ENCODE data around the gene CPLX3.

The CPLX3 gene

DNA sequence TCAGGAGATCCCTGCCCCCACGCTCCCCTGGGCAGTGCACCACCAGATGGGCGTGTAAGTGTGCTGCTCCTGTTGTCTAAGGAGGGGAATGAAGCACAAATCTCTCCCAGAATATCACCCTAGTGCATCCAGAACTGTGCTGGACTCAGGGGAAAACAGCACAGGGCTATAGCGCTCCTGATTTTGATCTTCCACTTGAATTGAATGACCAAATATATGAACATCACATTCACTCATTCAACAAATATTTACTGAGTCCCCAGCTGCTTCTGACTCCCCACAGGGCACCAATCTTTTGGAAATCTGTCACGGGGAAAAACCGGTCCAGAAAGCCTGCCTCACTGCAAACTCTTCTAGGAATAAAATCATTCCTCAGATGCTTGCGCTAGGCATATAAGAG is 2.4 kb downstream of the CPLX3 start:
- H3K27ac ChIP-seq (ENCODE audit: poor library complexity, severe bottlenecking) = no peak overlapping the region
- DNase-seq (ENCODE audit: low spot score) (no peak), ATAC-seq (ENCODE audit: low read depth) (no peak)
- no peak overlapping the region for H3K4me3 ChIP-seq (ENCODE audit: severe bottlenecking)
- H3K36me3 ChIP-seq (ENCODE audit: low read depth) = no peaks in the 10 kb centered on the region
- no peaks in the 10 kb centered on the region for H3K4me1 ChIP-seq (ENCODE audit: insufficient read depth, poor library complexity, severe bottlenecking)
- TF ChIP-seq, protein P1, sequence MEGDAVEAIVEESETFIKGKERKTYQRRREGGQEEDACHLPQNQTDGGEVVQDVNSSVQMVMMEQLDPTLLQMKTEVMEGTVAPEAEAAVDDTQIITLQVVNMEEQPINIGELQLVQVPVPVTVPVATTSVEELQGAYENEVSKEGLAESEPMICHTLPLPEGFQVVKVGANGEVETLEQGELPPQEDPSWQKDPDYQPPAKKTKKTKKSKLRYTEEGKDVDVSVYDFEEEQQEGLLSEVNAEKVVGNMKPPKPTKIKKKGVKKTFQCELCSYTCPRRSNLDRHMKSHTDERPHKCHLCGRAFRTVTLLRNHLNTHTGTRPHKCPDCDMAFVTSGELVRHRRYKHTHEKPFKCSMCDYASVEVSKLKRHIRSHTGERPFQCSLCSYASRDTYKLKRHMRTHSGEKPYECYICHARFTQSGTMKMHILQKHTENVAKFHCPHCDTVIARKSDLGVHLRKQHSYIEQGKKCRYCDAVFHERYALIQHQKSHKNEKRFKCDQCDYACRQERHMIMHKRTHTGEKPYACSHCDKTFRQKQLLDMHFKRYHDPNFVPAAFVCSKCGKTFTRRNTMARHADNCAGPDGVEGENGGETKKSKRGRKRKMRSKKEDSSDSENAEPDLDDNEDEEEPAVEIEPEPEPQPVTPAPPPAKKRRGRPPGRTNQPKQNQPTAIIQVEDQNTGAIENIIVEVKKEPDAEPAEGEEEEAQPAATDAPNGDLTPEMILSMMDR (IDR thresholded peaks at IDR 0.05; ENCODE audit: poor library complexity, severe bottlenecking) = no peak
- no peaks in the 10 kb centered on the region for H3K9me3 ChIP-seq (ENCODE audit: severe bottlenecking)
- H3K27me3 ChIP-seq (ENCODE audit: insufficient read depth, poor library complexity, severe bottlenecking) = peaks cover 27% of the 10 kb centered on the region

GRCh38 chr15:74829486-74829885 is 3.1 kb downstream of the CPLX3 start:
- DNase-seq (ENCODE audit: low spot score) = no peak
- Histone ChIP-seq H3K4me3 (ENCODE audit: severe bottlenecking) (no peak overlapping the region), H3K9me3 (ENCODE audit: severe bottlenecking) (no peaks in the 10 kb centered on the region), H3K36me3 (ENCODE audit: low read depth) (no peaks in the 10 kb centered on the region), H3K27ac (ENCODE audit: poor library complexity, severe bottlenecking) (no peak overlapping the region), H3K4me1 (ENCODE audit: insufficient read depth, poor library complexity, severe bottlenecking) (no peaks in the 10 kb centered on the region), H3K27me3 (ENCODE audit: insufficient read depth, poor library complexity, severe bottlenecking) (peaks cover 27% of the 10 kb centered on the region)
- TF ChIP-seq, protein P1 (IDR thresholded peaks at IDR 0.05; ENCODE audit: poor library complexity, severe bottlenecking) = no peak
- no peak for ATAC-seq (ENCODE audit: low read depth)

DNA sequence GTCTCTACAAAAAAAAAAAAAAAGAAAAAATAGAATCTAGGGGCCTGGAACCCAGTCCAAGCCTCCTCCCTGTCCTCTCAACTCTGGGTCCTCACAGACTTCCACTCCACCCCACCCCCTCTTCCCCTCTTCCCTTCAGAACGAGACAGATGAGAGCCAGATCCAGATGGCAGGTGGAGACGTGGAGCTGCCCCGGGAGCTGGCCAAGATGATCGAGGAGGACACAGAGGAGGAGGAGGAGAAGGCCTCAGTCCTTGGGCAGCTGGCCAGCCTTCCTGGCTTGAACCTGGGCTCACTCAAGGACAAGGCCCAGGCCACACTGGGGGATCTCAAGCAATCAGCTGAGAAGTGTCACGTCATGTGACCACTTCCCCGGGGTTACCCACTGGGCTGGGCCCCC is 3.6 kb downstream of the CPLX3 start:
- Histone ChIP-seq H3K9me3 (ENCODE audit: severe bottlenecking) (no peaks in the 10 kb centered on the region), H3K27me3 (ENCODE audit: insufficient read depth, poor library complexity, severe bottlenecking) (peaks cover 27% of the 10 kb centered on the region), H3K4me3 (ENCODE audit: severe bottlenecking) (no peak overlapping the region), H3K27ac (ENCODE audit: poor library complexity, severe bottlenecking) (no peak overlapping the region), H3K36me3 (ENCODE audit: low read depth) (no peaks in the 10 kb centered on the region), H3K4me1 (ENCODE audit: insufficient read depth, poor library complexity, severe bottlenecking) (no peaks in the 10 kb centered on the region)
- no peak for DNase-seq (ENCODE audit: low spot score)
- ATAC-seq (ENCODE audit: low read depth) = no peak
- TF ChIP-seq, protein P1 (IDR thresholded peaks at IDR 0.05; ENCODE audit: poor library complexity, severe bottlenecking) = no peak

DNA sequence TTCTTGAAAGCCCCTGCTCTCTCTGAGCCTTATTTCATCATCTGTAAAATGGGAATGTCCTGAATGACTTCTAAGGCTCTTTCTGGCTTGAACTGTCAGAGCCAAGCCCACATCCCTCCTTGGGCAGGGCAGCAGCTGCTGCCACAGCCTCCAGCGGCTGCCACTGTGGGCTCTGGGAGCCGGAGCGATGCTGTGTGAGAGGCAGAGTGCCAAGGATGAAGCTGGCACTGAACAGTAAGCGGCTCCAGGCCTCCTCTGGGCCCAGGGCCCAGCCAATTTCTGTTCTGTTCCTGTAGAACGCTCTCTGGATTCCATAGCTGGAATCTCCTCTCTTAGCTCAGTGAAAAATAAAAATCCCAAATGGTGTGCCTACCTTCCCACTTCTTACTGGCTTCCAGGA is 4.4 kb downstream of the CPLX3 start:
- DNase-seq (ENCODE audit: low spot score) (no peak), ATAC-seq (ENCODE audit: low read depth) (no peak)
- H3K4me3 ChIP-seq (ENCODE audit: severe bottlenecking) = no peak overlapping the region
- H3K4me1 ChIP-seq (ENCODE audit: insufficient read depth, poor library complexity, severe bottlenecking) = no peaks in the 10 kb centered on the region
- TF ChIP-seq, protein P1 (IDR thresholded peaks at IDR 0.05; ENCODE audit: poor library complexity, severe bottlenecking) = no peak
- H3K27me3 ChIP-seq (ENCODE audit: insufficient read depth, poor library complexity, severe bottlenecking) = peaks cover 27% of the 10 kb centered on the region
- no peaks in the 10 kb centered on the region for H3K9me3 ChIP-seq (ENCODE audit: severe bottlenecking)
- no peak overlapping the region for H3K27ac ChIP-seq (ENCODE audit: poor library complexity, severe bottlenecking)
- no peaks in the 10 kb centered on the region for H3K36me3 ChIP-seq (ENCODE audit: low read depth)

GRCh38 chr15:74831813-74832495 is 5.5 kb downstream of the CPLX3 start:
- no peak for DNase-seq (ENCODE audit: low spot score)
- TF ChIP-seq, protein P1 (IDR thresholded peaks at IDR 0.05; ENCODE audit: poor library complexity, severe bottlenecking) = no peak
- peaks cover 22% of the 10 kb centered on the region for H3K27me3 ChIP-seq (ENCODE audit: insufficient read depth, poor library complexity, severe bottlenecking)
- H3K36me3 ChIP-seq (ENCODE audit: low read depth) = no peaks in the 10 kb centered on the region
- no peak overlapping the region for H3K27ac ChIP-seq (ENCODE audit: poor library complexity, severe bottlenecking)
- no peak overlapping the region for H3K4me3 ChIP-seq (ENCODE audit: severe bottlenecking)
- no peak for ATAC-seq (ENCODE audit: low read depth)
- H3K4me1 ChIP-seq (ENCODE audit: insufficient read depth, poor library complexity, severe bottlenecking) = no peaks in the 10 kb centered on the region
- H3K9me3 ChIP-seq (ENCODE audit: severe bottlenecking) = no peaks in the 10 kb centered on the region
